ENCODE measurements around the gene EVA1A.

Gene EVA1A

DNA sequence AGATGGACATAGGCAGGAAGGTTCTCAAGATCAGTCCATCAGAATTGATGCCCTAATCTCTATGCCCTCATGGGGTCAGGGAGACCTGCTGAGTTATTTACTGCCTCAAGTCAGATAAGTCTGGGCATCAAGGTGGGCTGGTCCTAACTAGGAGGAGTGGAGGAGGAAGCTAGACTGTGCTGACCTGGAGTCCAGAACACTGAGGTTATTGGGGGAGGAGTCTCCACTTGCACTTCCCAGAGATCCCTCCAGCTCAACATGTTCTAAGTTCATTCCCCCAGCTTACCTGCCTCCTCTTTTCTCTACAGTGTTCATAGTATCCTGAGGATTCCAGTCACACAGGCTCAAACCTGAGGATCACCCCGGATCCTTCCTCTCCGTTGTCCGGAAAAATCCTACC, 19.3 kb downstream of the EVA1A start:
- no peak for DNase-seq (ENCODE audit: low read depth, low spot score)

DNA sequence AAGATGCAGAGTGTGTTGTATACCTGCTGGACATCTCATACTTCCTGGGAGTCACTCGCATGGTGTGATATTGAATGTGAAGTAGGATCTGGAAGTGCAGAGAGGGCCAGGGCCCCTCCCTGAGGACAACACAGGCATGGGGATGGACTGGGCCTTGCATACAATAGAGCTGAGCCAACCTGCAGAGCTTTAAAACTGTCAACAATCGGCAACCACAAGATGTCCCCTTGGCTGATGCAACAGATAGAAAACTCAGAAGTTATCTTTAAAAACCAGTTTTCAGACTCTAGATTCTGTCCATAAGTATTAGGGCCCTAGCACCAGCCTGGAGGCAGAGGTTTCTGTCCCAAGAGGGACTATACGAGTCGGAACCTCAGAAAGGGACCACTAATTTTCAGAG, 19.7 kb downstream of the EVA1A start:
- no peak for DNase-seq (ENCODE audit: low read depth, low spot score)

DNA sequence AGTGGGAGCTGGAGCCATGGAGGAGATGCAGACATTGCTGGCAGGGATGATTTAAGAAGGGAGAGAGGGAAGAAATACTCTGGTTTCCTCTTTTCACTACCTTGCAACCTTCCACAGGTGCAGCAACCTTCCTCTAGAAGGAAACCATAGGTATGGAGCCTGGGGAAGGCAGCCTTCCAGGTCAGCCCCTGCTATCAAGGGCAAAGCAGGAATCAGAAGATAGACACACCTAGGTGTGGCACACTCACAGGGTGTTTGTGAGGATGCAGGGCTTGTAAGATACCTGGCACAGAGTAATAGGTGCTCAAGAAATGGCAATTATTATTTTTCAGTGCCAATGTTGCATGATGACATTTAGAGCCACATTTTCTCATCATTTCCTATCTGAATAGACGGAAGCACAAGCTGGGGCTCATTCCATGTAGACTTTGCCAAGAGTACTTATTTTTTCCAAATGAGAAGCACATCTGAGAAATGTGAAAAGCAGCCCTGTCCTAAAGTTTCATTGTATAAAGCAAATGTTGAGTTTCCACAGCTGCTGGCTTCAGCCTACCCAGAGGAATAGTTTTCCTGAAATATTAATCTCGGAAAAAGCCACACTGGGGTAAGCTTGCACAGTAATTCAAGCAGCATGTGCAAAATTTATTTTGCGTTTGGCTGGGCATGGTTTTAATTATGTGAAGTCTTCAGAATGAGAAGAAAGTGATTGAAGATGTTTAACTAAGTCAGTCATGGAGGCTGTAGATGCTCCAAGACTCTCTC, 20.6 kb downstream of the EVA1A start:
- DNase-seq (ENCODE audit: low read depth, low spot score), result no peak

DNA sequence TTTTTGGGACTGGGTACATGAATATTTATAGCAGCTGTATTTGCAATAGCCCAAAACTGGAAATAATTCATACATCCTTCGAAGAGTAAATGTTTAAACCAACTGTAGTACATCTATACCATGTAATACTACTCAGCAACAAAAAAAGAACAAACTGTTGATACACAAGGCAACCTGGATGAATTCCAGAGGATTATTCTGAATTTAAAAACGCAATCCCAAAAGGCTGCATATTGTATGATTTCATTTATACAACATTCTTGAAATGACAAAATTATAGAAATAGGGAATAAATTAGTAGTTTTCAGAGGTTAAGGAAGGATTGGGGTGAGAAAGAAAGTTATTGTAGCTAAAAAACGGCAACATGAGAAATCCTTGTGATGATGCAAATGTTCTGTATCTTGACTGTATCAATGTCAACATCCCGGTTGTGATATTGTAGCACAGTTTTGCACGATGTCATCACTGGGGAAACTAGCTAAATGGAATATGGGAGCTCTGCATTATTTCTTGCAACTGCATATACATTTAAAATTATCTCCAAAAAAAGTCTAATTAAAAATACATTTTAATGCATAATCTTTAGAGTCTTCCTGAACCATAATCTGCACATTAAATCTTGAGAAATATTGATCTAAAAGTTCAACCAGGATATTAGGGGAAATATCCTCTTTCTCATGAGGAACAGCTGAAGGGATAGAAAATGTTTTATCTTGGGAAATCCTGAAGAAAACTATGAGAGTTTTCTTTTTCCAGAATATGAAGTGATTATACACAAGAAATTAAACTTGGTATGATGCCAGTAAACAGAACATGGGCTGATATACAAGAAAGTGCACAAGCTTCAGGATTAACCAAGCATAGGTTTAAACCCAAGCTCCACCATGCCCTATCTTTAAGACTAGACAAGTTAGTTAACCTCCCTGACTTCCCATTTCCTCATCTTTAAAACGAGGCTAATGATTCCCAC, 21.9 kb downstream of the EVA1A start:
- no peak for DNase-seq (ENCODE audit: low read depth, low spot score)

DNA sequence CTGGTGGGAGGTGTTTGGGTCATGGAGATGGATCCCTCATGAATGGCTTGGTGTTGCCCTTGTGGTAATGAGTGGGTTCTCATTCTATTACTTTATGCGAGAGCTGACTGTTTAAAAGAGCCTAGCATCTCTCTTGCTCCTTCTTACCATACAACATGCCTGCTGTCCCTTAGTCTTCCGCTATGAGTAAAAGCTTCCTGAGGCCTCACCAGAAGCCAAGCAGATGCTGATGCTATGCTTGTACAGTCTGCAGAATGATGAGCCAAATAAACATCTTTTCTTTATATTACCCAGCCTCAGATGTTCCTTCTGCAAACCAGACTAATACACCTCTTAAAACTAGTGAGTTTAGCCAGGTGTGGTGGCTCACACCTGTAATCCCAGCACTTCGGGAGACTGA, 23.1 kb downstream of the EVA1A start:
- DNase-seq (ENCODE audit: low read depth, low spot score), result no peak

DNA sequence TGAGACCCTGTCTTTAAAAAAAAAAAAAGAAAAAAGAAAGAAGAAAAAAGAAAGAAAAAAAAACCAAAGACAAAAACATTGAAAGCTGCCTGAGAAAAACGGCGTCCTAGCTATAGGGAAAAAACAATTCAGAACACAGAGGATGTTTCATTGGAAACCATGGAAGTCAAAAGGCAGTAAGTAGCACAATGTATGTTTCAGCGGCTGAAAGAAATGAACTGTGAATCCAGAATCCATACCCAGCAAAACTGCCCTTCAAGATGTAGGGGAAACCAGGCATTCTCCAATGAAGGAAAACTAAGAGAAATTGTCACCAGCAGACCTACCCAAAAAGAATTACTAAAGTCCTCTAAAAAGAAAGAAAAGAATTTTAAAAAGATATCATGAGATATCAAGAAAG, 27.6 kb downstream of the EVA1A start:
- DNase-seq (ENCODE audit: low read depth, low spot score), result no peak

DNA sequence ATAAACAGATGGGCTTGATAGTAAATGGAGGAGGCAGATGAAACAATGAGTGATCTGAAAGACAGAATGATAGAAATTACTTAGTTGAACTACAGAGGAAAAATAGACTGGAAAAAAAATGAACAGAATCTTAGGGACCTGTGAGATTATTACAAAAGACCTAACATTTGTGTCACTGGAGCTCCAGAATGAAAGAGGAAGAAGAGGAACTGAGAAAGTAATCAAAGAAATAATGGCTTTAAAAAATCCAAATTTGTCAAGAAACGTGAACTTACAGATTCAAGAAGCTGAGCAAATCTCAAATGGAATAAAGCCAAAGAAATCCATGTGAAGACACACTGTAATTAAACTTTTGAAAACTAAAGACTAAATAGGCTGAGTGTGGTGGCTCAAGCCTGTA, 28.3 kb downstream of the EVA1A start:
- no peak for DNase-seq (ENCODE audit: low read depth, low spot score)

DNA sequence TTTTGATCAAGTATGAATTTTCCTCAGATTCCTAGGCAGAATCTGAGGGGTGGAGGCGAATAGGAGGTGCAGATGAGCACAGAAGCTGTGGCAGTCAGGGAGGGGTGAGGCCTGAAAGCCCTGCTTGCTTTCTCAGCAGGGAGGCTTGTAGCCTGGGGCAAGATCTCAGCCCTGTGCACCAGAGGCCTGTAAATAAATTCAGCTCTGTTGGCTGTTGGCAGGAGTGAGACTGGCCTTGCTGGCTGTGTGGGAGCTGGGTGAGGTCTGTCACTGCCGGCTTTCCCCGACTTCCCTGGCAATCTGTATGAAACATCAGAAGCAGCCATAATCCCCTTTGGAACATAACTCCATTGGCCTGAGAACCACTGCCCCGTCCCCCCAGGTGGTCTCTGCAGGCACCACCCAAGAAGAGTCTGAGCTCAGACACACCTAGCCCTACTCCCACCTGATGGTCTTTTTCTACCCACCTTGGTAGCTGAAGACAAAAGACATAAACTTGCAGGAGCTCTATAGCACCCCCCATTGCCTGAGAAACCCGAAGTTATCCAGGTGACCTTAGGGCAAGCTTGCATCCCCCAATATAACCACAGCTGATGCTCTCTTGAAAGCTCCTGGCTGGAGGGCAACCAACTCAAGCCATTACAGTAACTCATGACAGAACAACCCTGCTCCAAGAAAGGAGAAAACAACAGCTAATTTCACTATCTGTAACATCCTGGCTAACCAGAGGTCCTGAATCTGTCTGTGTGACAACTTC, 32.3 kb downstream of the EVA1A start:
- DNase-seq (ENCODE audit: low read depth, low spot score), result no peak

DNA sequence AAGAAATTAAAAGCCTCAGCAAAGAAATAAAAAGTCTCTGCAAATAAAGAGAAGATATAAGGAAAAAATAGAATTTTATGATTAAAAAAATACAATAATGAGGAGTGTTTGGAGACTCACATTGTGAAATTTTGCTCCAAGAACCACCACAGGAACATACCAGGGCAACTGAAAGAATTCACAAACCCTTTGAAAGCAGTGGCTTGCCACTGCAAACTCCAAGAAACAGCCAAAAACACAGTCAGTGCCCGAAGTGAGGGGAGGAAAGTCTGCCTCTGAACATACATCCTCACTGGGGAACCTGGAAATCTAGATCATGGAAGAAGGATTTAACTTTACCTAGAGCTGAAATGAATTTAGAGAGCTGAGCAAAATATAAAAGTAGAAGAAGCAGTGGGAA, 33.1 kb downstream of the EVA1A start:
- no peak for DNase-seq (ENCODE audit: low read depth, low spot score)

DNA sequence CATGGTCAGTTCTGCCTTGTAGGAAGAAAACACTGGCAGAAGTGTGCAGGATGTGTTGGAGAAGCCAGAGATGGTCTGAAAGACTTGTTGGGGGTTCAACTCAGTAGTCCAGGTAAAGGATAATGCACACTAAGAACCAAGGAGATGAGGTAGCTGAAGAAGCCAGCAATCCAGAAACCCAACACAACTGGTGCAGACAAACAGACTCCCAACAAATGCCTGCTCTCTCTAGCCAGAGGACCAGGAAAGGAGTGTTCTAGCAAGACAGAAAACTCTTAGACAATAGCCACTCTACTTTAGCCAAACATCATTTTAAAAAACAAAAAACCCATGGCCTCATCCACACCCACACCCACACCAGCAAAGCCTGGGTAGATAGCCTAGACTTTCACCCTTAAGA, 33.9 kb downstream of the EVA1A start:
- no peak for DNase-seq (ENCODE audit: low read depth, low spot score)

DNA sequence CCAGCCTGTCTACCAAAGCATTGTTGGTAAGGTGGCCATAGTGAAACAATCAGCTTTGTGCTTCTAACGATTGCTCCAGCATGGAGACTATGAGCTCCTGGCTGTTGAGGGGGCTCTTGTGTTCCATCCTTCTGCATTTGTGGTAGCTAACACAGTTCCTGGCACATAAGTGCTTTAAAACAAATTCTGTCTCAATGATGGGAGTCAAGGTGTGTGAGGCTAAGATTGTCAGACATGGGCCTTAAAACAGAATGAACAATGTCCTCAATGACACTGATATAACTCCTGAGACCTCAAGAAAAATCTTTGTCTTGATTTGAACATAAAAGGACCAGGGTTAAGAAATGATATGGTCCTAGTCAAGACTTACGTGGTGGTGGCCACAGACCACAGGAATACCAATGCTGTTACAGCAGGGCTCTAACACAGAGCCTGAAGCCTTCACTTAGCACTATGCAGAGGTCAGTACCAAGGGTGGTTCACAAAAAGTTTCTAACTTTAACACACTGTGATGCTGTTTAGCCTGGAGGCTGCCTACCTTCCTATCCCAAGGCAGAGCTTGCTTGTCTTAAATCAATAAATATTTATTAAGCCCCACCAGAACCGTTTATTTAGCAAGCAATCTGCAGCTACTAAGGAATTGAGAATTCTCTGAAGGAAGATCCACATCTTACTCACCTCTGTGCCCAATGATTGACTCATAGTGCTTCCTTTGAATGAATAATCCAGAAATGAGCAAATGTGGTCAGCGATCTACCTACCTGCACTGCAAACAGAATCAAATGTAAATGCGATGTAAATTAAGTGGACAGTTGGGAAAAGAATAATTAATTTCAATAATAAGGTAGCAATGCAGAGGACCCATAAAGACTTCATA, 35.1 kb downstream of the EVA1A start:
- DNase-seq (ENCODE audit: low read depth, low spot score), result no peak

DNA sequence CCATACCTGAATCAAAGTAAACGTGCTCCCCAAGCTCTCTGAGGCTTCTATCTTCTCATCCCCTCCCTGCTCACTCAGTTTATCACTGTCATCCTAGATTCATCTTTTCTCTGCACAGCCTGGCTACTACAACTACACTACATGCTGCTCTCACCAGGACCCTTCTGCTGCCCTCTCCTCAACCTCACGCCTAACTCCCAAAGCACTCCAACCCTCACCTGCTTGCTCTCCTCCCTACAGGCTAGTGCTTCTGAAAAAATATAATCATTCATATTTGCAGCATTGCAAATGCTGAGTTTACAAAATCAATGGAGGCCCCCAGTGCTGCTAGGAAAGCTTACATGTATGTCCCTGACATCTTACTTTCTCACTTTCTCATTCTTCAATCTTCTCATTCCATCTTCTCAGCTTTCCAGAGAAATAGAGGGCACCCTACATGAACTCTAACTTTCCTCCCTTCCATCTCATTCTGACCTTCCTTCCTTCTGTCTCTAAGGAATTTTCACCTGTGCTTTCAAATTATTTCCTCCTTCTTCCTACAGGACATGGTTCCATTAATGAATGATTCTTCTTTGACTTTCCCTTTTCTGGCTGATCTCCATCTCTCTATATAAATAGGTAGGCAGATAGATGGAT, 36.3 kb downstream of the EVA1A start:
- DNase-seq (ENCODE audit: low read depth, low spot score), result no peak

DNA sequence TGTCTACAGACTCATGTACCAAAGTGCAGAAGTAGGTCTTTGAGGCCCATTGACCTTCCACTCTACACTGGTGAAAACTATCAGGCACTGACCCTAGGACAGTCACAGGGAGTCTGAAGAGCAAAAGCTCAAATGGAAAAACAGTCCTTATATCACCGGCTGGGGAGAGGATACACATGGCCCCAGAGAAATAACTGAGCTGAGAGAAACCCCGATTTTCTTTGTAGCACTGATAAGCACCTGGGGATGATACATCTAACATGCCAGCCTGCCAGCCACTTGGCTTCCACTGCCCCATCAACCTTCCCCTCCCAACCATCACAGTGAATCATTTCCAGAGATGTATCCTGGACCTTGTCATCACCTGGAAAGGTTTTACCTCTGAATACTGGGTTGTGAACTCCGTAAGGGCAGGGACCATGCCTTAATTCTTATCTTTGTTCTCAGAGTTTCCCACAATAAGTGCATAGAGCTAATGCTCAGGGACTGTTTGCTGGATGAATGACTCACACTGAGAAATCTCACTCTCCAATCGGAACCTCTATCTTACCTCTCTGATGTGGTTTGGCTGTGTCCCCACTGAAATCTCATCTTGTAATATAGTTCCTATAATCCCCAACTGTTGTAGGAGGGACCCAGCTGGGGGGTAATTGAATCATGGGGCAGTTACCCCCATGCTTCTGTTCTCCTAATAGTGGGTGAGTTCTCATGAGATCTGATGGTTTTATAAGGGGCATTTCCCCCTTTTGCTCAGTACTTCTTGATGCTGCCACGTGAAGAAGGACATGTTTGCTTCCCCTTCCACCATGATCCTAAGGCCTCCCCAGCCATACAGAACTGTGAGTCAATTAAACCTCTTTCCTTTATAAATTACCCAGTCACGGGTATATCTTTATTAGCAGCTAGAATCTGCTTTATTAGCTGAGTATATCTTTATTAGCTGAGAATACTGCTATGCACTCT, 37.1 kb downstream of the EVA1A start:
- DNase-seq (ENCODE audit: low read depth, low spot score), result no peak

DNA sequence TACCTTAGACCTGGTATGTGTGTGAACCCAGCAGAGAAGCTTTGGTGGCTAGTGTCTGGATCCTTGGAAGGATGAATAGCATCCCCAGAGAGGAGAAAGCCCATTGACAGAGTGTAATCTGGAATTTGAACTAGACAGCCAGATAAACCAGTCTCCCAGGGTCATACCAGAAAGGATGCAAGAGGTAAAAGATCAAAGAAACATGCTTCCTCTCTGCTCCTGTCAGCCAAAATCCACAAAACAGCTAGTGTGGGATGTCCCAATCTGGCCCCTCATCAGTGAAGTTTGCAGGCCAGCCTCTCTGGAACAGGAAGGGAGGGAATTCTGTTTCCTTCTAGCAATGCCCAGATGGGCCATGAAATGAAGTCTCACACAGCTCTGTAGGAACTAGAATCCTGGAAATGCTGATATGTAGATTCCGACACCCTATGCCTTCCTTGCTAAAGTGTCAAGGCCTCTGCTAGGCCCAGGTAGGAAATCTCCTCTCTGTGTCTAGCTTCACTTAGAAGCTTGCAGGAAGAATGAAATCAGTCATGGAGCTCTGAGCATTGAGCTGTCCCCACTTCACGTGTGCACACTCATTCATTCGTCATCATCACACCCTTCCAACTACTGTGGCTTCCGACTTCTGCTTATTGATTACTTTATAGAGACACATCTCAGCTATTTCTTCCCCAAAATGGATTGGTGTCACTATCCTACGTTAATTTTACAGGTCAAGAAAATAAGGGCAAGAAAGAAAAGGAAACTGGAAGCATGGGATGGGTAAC, 38.0 kb downstream of the EVA1A start:
- DNase-seq (ENCODE audit: low read depth, low spot score), result no peak

DNA sequence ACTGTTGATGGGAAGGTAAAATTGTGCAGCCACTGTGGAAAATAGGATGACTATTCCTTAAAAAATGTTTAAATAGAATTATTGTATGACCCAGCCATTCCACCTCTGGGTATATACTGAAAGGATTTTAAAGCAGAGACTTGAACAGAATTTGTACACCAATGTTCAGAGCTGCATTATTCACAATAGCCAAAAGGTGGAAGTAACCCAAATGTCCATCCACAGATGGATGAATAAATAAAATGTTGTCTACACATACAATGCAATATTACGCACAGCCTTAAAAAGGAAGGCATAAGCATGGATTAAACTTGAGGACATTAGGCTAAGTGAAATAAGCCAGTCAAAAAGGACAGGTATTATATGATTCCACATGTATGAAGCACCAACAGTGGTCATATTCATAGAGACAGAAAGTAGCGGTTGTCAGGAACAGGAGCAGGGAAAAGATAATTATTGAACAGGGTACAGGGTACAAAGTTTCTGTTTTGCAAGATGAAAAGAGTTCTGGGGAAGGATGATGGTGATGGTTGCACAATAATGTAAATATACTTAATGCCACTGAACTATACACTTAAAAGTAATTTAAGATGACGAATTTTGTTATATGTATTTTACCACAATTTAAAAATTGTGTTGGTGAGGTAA, 39.4 kb downstream of the EVA1A start:
- no peak for DNase-seq (ENCODE audit: low read depth, low spot score)

DNA sequence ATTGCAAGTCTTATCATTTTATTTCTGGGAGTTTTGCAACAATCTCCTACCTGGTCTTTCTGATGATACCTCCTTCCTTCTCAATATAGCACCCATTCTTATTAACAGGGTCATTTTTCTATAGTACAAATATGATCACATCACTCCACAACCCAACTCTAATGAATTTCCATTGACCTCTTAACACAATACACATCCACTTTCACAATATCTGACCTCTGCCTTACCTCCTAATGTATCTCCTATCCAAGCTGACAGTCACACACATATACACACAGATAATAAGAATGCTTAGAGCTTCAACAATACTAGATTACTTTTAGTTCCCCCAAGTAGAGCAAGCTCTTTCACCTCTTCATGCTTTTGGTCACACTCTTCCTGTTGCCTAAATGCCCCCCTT, 40.9 kb downstream of the EVA1A start:
- no peak for DNase-seq (ENCODE audit: low read depth, low spot score)

DNA sequence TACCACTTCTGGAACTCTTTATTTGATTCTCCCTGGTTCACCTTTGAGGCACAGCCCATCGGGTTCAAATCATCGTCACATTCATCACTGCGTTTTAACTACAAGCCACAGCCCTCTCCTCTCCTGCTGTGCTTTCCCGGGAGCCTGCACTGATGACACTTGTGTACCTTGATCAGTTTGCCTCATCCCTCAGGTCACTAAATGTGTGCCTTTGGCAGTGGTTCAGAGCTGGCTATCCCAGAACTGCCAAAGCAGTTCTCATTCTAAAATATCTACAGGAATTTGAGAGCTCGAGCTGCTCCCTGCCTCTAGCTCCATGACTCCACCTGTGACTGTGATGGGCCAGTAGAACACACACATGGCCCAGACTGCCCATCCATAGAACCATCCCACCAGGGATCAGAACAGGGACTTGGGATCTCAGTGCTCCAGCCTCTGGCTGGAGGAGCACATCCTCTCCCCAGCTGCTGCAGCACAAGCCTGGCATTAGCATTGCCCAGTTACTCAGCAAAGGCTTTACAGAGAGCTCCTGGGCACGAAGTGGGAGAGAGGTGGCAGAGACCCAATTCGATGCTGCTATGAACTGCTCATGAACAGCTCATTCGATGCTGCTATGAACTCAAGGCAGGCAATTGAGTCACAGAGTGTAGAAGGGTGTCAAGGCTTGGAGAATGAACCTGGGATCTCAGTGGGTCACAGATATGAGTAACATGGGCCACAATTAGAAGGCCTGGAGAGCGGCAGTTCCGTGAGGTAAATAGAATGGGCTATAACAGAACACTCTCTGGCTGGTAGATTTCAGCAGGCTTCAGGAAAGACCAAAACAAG, 41.9 kb downstream of the EVA1A start:
- DNase-seq (ENCODE audit: low read depth, low spot score), result no peak
